DOHH2 (cell line): ENCODE measurements around the gene POTEF.
A peak's percentile ranks its signal among the peaks of the same experiment; 100 is the strongest.
"Not testable (repeated sequence)": the region's sequence is repeated elsewhere in the genome, so short reads cannot be mapped to it uniquely, and the experiment has no call there.

Experiments
- H3F3A ChIP-seq: fragments of 200-600 bp; sonication (generic), shearing (Covaris generic); 2 replicates; pipeline ENCODE4 v1.6.0; 2016; ENCODE audit warnings: antibody characterized with exemption, mild to moderate bottlenecking; ENCODE audit not compliant: control insufficient read depth, insufficient read depth
- H3K27ac ChIP-seq: fragments of 200-600 bp; sonication (generic); 2 replicates; pipeline ENCODE4 v1.5.1; 2014; ENCODE audit warnings: low read depth, mild to moderate bottlenecking, low read length, moderate library complexity
- H3K27me3 ChIP-seq: fragments of 200-600 bp; sonication (generic); 2 replicates; pipeline ENCODE4 v1.6.1; 2014; ENCODE audit warnings: mild to moderate bottlenecking, low read length, mixed read lengths; ENCODE audit not compliant: control insufficient read depth
- H3K36me3 ChIP-seq: fragments of 200-600 bp; sonication (generic); 2 replicates; pipeline ENCODE4 v1.6.1; 2014; ENCODE audit warnings: mild to moderate bottlenecking, low read length, moderate library complexity, mixed read lengths; ENCODE audit not compliant: control insufficient read depth
- H3K4me1 ChIP-seq: fragments of 200-600 bp; sonication (generic); 2 replicates; pipeline ENCODE4 v1.6.1; 2014; ENCODE audit warnings: mild to moderate bottlenecking, low read length, mixed read lengths; ENCODE audit not compliant: control insufficient read depth
- H3K4me2 ChIP-seq: fragments of 200-600 bp; sonication (generic); 2 replicates; pipeline ENCODE4 v1.6.0; 2014; ENCODE audit warnings: mild to moderate bottlenecking, low read length, moderate library complexity
- H3K4me3 ChIP-seq: fragments of 200-600 bp; sonication (generic); 2 replicates; pipeline ENCODE4 v1.5.1; 2014; ENCODE audit warnings: mild to moderate bottlenecking, low read length, mixed read lengths
- H3K79me2 ChIP-seq: fragments of 200-600 bp; sonication (generic); 2 replicates; pipeline ENCODE4 v1.6.1; 2014; ENCODE audit warnings: mild to moderate bottlenecking, low read length, mixed read lengths; ENCODE audit not compliant: control insufficient read depth
- H3K9me2 ChIP-seq: fragments of 200-600 bp; sonication (generic); replicated peaks from 2 replicates; pipeline ENCODE4 v1.6.1; 2014; ENCODE audit warnings: mild to moderate bottlenecking, low read length, mixed read lengths; ENCODE audit not compliant: control insufficient read depth
- H3K9me3 ChIP-seq: fragments of 200-600 bp; sonication (generic); 2 replicates; pipeline ENCODE4 v1.6.1; 2014; ENCODE audit warnings: antibody characterized with exemption, low read length, mixed read lengths; ENCODE audit not compliant: control insufficient read depth, insufficient read depth
- H4K20me1 ChIP-seq: fragments of 200-600 bp; sonication (generic); 2 replicates; pipeline ENCODE4 v1.6.0; 2014; ENCODE audit warnings: low read depth, mild to moderate bottlenecking, antibody characterized with exemption, low read length, moderate library complexity; ENCODE audit not compliant: control insufficient read depth, insufficient read depth
- EZH2phosphoT487 ChIP-seq: fragments of 200-600 bp; sonication (generic); IDR thresholded peaks from 2 replicates; pipeline ENCODE4 v1.6.1; 2017; ENCODE audit warnings: borderline replicate concordance, mild to moderate bottlenecking, antibody characterized with exemption, low read length, moderate library complexity, mixed read lengths
- TF ChIP-seq, protein P1 (sequence below): fragments of 200-600 bp; sonication (generic); IDR thresholded peaks from one replicate; pipeline ENCODE4 v1.5.1; 2014; ENCODE audit warnings: antibody characterized with exemption, mild to moderate bottlenecking, low read depth, low read length; ENCODE audit not compliant: poor library complexity, severe bottlenecking

The POTEF gene

DNA sequence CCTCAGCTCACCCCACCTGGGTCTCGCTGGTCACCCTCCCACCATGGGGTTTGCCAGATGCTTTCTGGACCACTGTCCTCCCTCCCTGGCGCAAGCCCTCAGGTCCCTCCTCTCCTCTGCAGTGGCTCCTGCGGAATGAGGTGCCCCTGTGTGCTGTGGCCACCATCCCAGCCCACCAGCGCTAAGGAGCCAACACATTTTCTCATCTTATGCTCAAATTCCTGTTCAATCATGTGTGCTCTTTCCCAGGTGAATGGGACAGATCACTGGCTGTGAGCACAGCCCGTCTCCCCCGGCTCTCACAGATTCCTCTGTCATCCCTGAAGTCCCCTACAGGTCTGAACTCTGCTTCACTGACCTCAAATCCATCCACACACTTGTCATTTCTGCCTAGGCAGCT is 31.1 kb upstream of the POTEF start:
- H3K9me2 ChIP-seq, result no peaks in the 10 kb centered on the region
- H3K27me3 ChIP-seq, result no peaks in the 10 kb centered on the region
- H3F3A ChIP-seq, result no peaks in the 10 kb centered on the region
- TF ChIP-seq, protein P1, sequence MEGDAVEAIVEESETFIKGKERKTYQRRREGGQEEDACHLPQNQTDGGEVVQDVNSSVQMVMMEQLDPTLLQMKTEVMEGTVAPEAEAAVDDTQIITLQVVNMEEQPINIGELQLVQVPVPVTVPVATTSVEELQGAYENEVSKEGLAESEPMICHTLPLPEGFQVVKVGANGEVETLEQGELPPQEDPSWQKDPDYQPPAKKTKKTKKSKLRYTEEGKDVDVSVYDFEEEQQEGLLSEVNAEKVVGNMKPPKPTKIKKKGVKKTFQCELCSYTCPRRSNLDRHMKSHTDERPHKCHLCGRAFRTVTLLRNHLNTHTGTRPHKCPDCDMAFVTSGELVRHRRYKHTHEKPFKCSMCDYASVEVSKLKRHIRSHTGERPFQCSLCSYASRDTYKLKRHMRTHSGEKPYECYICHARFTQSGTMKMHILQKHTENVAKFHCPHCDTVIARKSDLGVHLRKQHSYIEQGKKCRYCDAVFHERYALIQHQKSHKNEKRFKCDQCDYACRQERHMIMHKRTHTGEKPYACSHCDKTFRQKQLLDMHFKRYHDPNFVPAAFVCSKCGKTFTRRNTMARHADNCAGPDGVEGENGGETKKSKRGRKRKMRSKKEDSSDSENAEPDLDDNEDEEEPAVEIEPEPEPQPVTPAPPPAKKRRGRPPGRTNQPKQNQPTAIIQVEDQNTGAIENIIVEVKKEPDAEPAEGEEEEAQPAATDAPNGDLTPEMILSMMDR, result no peak
- no peak for TF ChIP-seq EZH2phosphoT487
- peaks cover 35% of the 10 kb centered on the region for H3K36me3 ChIP-seq
- no peak overlapping the region for H3K4me3 ChIP-seq
- no peaks in the 10 kb centered on the region for H3K79me2 ChIP-seq
- peaks cover 33% of the 10 kb centered on the region for H3K4me1 ChIP-seq
- H3K9me3 ChIP-seq, result no peaks in the 10 kb centered on the region
- no peak overlapping the region for H3K27ac ChIP-seq
- H4K20me1 ChIP-seq, result no peaks in the 10 kb centered on the region
- no peak overlapping the region for H3K4me2 ChIP-seq

DNA sequence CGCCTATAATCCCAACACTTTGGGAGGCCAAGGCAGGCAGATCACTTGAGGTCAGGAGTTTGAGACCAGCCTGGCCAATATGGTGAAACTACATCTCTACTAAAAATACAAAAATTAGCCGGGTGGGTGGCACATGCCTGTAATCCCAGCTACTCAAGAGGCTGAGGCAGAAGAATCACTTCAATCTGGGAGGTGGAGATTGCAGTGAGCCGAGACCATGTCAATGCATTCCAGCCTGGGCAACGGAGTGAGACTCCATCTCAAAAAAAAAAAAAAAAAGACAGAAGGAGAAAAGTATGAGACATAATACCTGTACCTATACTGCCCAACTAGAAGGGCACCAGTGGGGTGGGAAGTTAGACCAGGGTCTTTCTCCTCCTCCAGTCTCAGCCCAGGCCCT is 30.4 kb upstream of the POTEF start:
- peaks cover 33% of the 10 kb centered on the region for H3K4me1 ChIP-seq
- peaks cover 35% of the 10 kb centered on the region for H3K36me3 ChIP-seq
- not testable (repeated sequence) for H3K4me2 ChIP-seq, H3K27me3 ChIP-seq, H3F3A ChIP-seq, H3K9me3 ChIP-seq, H3K27ac ChIP-seq, H3K4me3 ChIP-seq, H3K9me2 ChIP-seq, H3K79me2 ChIP-seq, H4K20me1 ChIP-seq

DNA sequence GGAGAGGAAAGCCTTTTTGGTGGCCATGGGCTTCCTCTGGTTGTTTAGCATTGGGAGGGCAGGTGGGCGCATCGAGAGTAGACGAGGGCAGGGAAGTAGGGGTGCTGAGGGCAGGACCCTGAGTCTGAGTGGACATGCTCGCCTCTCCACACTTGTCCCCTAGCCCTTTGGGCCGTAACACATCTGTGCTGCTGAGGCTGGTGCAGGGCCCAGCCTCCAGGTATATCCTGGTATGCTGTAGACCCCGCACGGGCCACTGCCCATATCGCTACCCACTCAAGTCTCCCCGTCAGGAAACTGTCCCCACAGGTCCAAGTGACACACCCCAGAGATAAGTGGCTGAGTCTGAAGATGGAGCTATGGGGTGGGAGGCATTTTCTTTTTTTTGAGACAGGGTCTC is 29.6 kb upstream of the POTEF start:
- peaks cover 33% of the 10 kb centered on the region for H3K4me1 ChIP-seq
- no peaks in the 10 kb centered on the region for H3K79me2 ChIP-seq
- H3K4me2 ChIP-seq, result peak overlapping the region; percentile 28
- no peaks in the 10 kb centered on the region for H3F3A ChIP-seq
- H3K27me3 ChIP-seq, result no peaks in the 10 kb centered on the region
- TF ChIP-seq, protein P1, result no peak
- no peak for TF ChIP-seq EZH2phosphoT487
- no peak overlapping the region for H3K4me3 ChIP-seq
- H3K9me3 ChIP-seq, result no peaks in the 10 kb centered on the region
- H3K9me2 ChIP-seq, result no peaks in the 10 kb centered on the region
- H4K20me1 ChIP-seq, result no peaks in the 10 kb centered on the region
- H3K36me3 ChIP-seq, result peaks cover 32% of the 10 kb centered on the region
- H3K27ac ChIP-seq, result peak overlapping the region; percentile 63

DNA sequence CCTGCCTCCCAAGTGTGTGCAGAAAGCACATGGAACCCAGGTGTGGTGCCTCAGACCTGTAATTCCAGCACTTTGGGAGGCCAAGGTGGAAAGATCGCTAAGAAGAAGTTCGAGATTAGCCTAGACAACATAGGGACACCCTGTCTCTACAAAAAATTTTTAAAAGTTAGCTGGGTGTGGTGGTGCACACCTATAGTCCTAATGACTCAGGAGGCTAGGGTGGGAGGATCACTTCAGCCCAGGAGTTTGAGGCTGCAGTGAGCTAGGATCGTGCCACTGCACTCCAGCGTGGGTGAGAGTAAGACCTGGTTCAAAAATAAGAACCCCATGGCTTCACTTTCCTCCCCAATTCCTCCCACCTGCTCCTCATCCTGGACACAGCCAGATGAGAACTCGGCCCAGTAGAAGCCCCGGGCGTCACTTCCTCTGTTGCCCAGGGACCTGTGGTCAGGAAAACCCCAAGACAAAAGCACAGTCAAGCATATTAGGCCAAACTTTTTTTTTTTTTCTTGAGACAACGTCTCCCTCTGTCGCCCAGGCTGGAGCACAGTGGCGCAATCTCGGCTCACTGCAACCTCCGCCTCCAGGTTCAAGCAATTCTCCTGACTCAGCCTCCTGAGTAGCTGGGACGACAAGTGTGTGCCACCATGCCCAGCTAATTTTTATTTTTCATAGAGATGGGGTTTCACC is 28.9 kb upstream of the POTEF start:
- not testable (repeated sequence) for H4K20me1 ChIP-seq, H3K4me3 ChIP-seq, H3K9me2 ChIP-seq, H3F3A ChIP-seq, H3K27me3 ChIP-seq, H3K9me3 ChIP-seq, H3K79me2 ChIP-seq
- peak overlapping the region; percentile 63 for H3K27ac ChIP-seq
- H3K4me2 ChIP-seq, result peak overlapping the region; percentile 28
- H3K4me1 ChIP-seq, result peaks cover 33% of the 10 kb centered on the region
- peaks cover 35% of the 10 kb centered on the region for H3K36me3 ChIP-seq

DNA sequence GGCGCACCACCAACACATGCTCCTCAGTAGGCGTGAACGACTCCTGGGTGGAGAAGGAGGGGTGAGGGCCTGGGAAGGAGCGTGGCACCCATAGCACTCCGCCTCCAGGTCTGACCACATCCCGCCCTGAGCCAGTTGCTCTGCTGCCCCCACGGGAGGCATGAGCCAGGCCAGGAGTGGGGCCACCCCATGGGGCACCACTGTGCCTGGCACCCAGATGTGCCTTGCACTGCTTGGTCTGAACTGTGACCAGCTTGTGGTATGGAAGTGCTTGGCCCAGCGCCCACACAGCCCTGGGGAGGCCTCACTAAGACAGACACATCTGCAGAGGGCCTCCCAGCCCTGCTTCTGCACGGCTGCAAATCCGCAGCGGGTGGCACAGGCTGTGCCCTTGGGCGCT is 28.3 kb upstream of the POTEF start:
- Histone ChIP-seq H3K27ac (peak overlapping the region; percentile 63), H3K4me2 (peak overlapping the region; percentile 2; the same call in 1 of the 2 replicates), H3K4me1 (peaks cover 33% of the 10 kb centered on the region), H3K36me3 (peaks cover 37% of the 10 kb centered on the region)
- not testable (repeated sequence) for H3K4me3 ChIP-seq, H4K20me1 ChIP-seq, H3K27me3 ChIP-seq, H3K9me3 ChIP-seq, H3F3A ChIP-seq, H3K9me2 ChIP-seq, H3K79me2 ChIP-seq
